Measurements from ENCODE around the gene TMEM121B.

- TF ChIP-seq CTCF (conservative IDR thresholded peaks at IDR 0.05 in 1 of 2, IDR thresholded peaks at IDR 0.05 in 1 of 2; ENCODE audit: extremely low read depth in 1 of 2, insufficient read depth in 1 of 2, low read depth in 1 of 2, low read length in 2 of 2) (no peak), EZH2 (IDR thresholded peaks at IDR 0.05; ENCODE audit: borderline replicate concordance, low read length) (no peak)
Observed at GRCh38 chr22:17157714-17158113, 36.6 kb upstream of the TMEM121B start.
